Fibroblast of lung (primary cell): ENCODE data around the gene CIB2. TPM values are rescaled to one million over a fixed set of nuclear protein-coding genes. Genes with fewer than 3 reads are reported as not detected.

ENCODE experiments used
- DNase-seq, 2 donors: peaks; one replicate each; pipeline versions ENCODE4 v3.0.0 to v3.0.0-alpha.2; 2010; ENCODE audit warnings: low read depth in 2 of 2
- H2AFZ ChIP-seq: 2 replicates; pipeline ENCODE4 v1.5.1; 2012; ENCODE audit warnings: low read length, control low read depth, inconsistent platforms
- H3K27ac ChIP-seq: 2 replicates; pipeline ENCODE4 v1.5.1; 2011; ENCODE audit warnings: low read length, control low read depth; ENCODE audit not compliant: insufficient read depth
- H3K27me3 ChIP-seq: 2 replicates; pipeline ENCODE4 v1.5.1; 2011; ENCODE audit warnings: mild to moderate bottlenecking, low read length; ENCODE audit not compliant: control insufficient read depth, insufficient read depth
- H3K36me3 ChIP-seq: 2 replicates; pipeline ENCODE4 v1.5.1; 2011; ENCODE audit warnings: low read length; ENCODE audit not compliant: control insufficient read depth, insufficient read depth
- H3K4me1 ChIP-seq: 2 replicates; pipeline ENCODE4 v1.5.1; 2011; ENCODE audit warnings: low read length; ENCODE audit not compliant: control insufficient read depth, insufficient read depth; ENCODE audit errors: extremely low read depth
- H3K4me2 ChIP-seq: 2 replicates; pipeline ENCODE4 v1.5.1; 2011; ENCODE audit warnings: low read length, control low read depth; ENCODE audit not compliant: insufficient read depth; ENCODE audit errors: extremely low read depth
- H3K4me3 ChIP-seq, 4 experiments: fragments of 200-600 bp in 1 of 4; sonication (generic) in 1 of 4; replicated peaks in 1 of 4; 2 replicates each; pipeline ENCODE4 v1.5.1; 2011 to 2016; ENCODE audit warnings: low read length in 4 of 4, low read depth in 3 of 4, mild to moderate bottlenecking in 3 of 4, control low read depth in 2 of 4, inconsistent platforms in 1 of 4, mixed read lengths in 1 of 4; ENCODE audit not compliant: insufficient read depth in 1 of 4; ENCODE audit errors: control extremely low read depth in 1 of 4
- H3K79me2 ChIP-seq: 2 replicates; pipeline ENCODE4 v1.5.1; 2012; ENCODE audit warnings: mild to moderate bottlenecking, low read length, inconsistent platforms; ENCODE audit not compliant: control insufficient read depth, insufficient read depth
- H3K9ac ChIP-seq: 2 replicates; pipeline ENCODE4 v1.5.1; 2011; ENCODE audit warnings: mild to moderate bottlenecking, low read length, control low read depth; ENCODE audit not compliant: insufficient read depth
- H3K9me3 ChIP-seq: 2 replicates; pipeline ENCODE4 v1.5.1; 2012; ENCODE audit warnings: low read depth, low read length; ENCODE audit not compliant: control insufficient read depth, insufficient read depth
- H4K20me1 ChIP-seq: 2 replicates; pipeline ENCODE4 v1.5.1; 2011; ENCODE audit warnings: low read length; ENCODE audit not compliant: control insufficient read depth, insufficient read depth; ENCODE audit errors: extremely low read depth
- EZH2 ChIP-seq: IDR thresholded peaks from 2 replicates; pipeline ENCODE4 v1.5.1; 2012; ENCODE audit warnings: low read length, control low read depth, mild to moderate bottlenecking; ENCODE audit errors: missing control alignments
- polyA plus RNA-seq, 2 donors: library from polyadenylated mRNA; depleted of rRNA in 1 of 2; stranded (reverse) in 1 of 2; unstranded in 1 of 2; fragments of >200 nt; gene quantifications; 2 replicates each; pipeline ENCODE4 v1.2.1, GENCODE V29; 2011 to 2012; ENCODE audit warnings: missing spikeins in 1 of 2
- total RNA-seq: library from RNA; depleted of rRNA; stranded (reverse); fragments of >200 nt; gene quantifications from 2 replicates; pipeline ENCODE4 v1.2.1, GENCODE V29; 2014
- TF ChIP-seq, protein P1 (sequence below), 2 donors: IDR thresholded peaks in 1 of 2; conservative IDR thresholded peaks in 1 of 2; 1 replicate in 1 of 2; 2 replicates in 1 of 2; pipeline ENCODE4 v1.5.1; 2011 to 2012; ENCODE audit warnings: low read length in 2 of 2, control low read depth in 1 of 2, inconsistent platforms in 1 of 2, low read depth in 1 of 2, mild to moderate bottlenecking in 1 of 2

Gene CIB2
- total and polyA plus RNA-seq, 2 donors (not counting 1 experiment from before 2014, with no cell fraction given) = 3.1 to 4.2 TPM

DNA sequence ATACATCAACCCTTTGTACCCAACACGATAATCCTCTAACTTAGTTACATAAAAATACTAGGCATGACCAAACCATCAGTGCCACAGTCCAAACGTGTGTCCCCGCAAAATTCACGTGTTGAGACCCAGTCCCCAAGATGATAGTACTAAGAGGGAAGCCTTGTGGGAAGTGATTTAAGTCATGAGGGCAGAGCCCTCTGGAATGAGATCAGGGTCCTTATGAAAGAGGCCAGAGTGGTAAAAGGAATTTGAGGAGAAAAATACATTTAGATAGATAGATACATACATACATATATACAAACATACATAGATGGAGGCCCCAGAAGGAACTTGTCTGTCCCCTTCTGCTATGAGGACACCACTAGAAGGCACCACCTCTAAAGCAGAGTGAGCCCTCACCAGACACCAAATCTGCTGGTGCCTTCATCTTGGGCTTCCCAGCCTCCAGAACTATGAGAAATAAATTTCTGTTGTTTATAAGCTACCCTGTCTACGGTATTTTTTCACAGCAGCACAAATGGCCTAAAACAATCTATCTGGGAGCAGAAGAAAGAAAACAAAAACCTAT is 61.7 kb downstream of the CIB2 start:
- Histone ChIP-seq H3K4me3 (no peak overlapping the region), H3K9ac (no peak overlapping the region), H3K27ac (peak overlapping the region; percentile 85), H3K27me3 (no peaks in the 10 kb centered on the region), H3K4me1 (peaks cover 70% of the 10 kb centered on the region), H2AFZ (no peak overlapping the region), H4K20me1 (no peaks in the 10 kb centered on the region), H3K9me3 (no peaks in the 10 kb centered on the region), H3K79me2 (peaks cover 71% of the 10 kb centered on the region), H3K36me3 (no peaks in the 10 kb centered on the region), H3K4me2 (no peak overlapping the region)
- DNase-seq = no peak
- TF ChIP-seq, protein P1, sequence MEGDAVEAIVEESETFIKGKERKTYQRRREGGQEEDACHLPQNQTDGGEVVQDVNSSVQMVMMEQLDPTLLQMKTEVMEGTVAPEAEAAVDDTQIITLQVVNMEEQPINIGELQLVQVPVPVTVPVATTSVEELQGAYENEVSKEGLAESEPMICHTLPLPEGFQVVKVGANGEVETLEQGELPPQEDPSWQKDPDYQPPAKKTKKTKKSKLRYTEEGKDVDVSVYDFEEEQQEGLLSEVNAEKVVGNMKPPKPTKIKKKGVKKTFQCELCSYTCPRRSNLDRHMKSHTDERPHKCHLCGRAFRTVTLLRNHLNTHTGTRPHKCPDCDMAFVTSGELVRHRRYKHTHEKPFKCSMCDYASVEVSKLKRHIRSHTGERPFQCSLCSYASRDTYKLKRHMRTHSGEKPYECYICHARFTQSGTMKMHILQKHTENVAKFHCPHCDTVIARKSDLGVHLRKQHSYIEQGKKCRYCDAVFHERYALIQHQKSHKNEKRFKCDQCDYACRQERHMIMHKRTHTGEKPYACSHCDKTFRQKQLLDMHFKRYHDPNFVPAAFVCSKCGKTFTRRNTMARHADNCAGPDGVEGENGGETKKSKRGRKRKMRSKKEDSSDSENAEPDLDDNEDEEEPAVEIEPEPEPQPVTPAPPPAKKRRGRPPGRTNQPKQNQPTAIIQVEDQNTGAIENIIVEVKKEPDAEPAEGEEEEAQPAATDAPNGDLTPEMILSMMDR (conservative IDR thresholded peaks at IDR 0.05 in 1 of 2, IDR thresholded peaks at IDR 0.05 in 1 of 2; ENCODE audit: low read depth in 1 of 2, low read length in 2 of 2) = no peak
- TF ChIP-seq EZH2 = no peak

DNA sequence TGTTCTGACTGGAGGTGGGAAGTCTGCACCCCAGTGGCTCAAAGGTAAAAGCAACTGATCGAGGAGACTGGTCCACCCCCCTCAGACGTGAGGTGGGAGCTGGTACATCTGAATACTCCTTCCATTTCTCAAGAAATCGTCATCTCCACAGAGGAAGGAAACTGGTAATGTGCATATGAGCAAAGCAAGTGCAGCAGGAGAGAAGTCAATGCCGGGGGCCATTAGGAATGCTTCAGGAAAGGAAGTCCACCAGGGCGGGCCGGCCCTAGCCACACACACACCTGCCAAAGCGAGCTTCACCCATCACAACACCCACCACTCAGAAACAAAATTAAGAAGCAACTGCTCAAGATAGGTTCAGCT is 62.2 kb downstream of the CIB2 start:
- Histone ChIP-seq H3K4me3 (peak overlapping the region in 1 of 4 experiments; percentile 25), H3K4me1 (peaks cover 67% of the 10 kb centered on the region), H3K27me3 (no peaks in the 10 kb centered on the region), H4K20me1 (no peaks in the 10 kb centered on the region), H3K9ac (no peak overlapping the region), H3K4me2 (peak overlapping the region; percentile 53), H3K36me3 (no peaks in the 10 kb centered on the region), H3K79me2 (peaks cover 66% of the 10 kb centered on the region), H2AFZ (no peak overlapping the region), H3K9me3 (no peaks in the 10 kb centered on the region), H3K27ac (peak overlapping the region; percentile 85)
- TF ChIP-seq, protein P1 (conservative IDR thresholded peaks at IDR 0.05 in 1 of 2, IDR thresholded peaks at IDR 0.05 in 1 of 2; ENCODE audit: low read depth in 1 of 2, low read length in 2 of 2) = no peak
- no peak for TF ChIP-seq EZH2
- no peak for DNase-seq

- no peak for TF ChIP-seq EZH2
- TF ChIP-seq, protein P1 (conservative IDR thresholded peaks at IDR 0.05 in 1 of 2, IDR thresholded peaks at IDR 0.05 in 1 of 2; ENCODE audit: low read depth in 1 of 2, low read length in 2 of 2) = no peak
- Histone ChIP-seq H3K9me3 (no peaks in the 10 kb centered on the region), H4K20me1 (no peaks in the 10 kb centered on the region), H3K36me3 (no peaks in the 10 kb centered on the region), H3K27me3 (no peaks in the 10 kb centered on the region), H3K4me3 (peak overlapping the region in 1 of 4 experiments; percentile 25), H3K4me1 (peaks cover 70% of the 10 kb centered on the region), H3K9ac (no peak overlapping the region), H3K27ac (peak overlapping the region; percentile 58), H3K4me2 (peak overlapping the region; percentile 38), H2AFZ (no peak overlapping the region), H3K79me2 (peaks cover 68% of the 10 kb centered on the region)
- peak in 1 of 2 donors; percentile 48 for DNase-seq
Observed at GRCh38 chr15:78067328-78068228, 63.7 kb downstream of the CIB2 start.
